H1 (cell line): ENCODE results near the gene BCL2. TPM values are rescaled to one million over a fixed set of nuclear protein-coding genes. Genes with fewer than 3 reads are reported as not detected.

ENCODE experiments used
- CTCF ChIA-PET: fragments of 300-600 bp; sonication (Branson Sonifier 250); formaldehyde crosslinking; loops from one replicate; lab custom pipeline; 2021; ENCODE audit not compliant: partially characterized antibody; lab: Charles Lee
- POLR2A ChIA-PET: fragments of 300-600 bp; sonication (Branson Sonifier 250); formaldehyde crosslinking; loops from one replicate; lab custom pipeline; 2021; ENCODE audit warnings: inconsistent platforms; ENCODE audit not compliant: partially characterized antibody; lab: Charles Lee
- DNase-seq, 2 experiments: peaks; one replicate each; pipeline versions ENCODE4 v3.0.0 to v3.0.0-alpha.2; 2010 to 2022; ENCODE audit warnings: low spot score in 2 of 2, low read depth in 1 of 2, mixed read lengths in 1 of 2
- FAIRE-seq: peaks from 2 replicates; lab custom pipeline; 2011; peaks lifted over from hg19 to GRCh38; lab: Jason Lieb, UNC
- H2AFZ ChIP-seq: 2 replicates; pipeline ENCODE4 v1.8.1; 2012; ENCODE audit warnings: low read length, inconsistent platforms
- H2AK5ac ChIP-seq: 2 replicates; pipeline ENCODE4 v1.6.1; 2013; ENCODE audit warnings: low read depth, low read length
- H2BK120ac ChIP-seq: replicated peaks from 2 replicates; pipeline ENCODE3; 2013; ENCODE audit warnings: low read depth, low read length, inconsistent platforms
- H2BK12ac ChIP-seq: 2 replicates; pipeline ENCODE4 v1.6.1; 2013; ENCODE audit warnings: low read depth, low read length
- H2BK15ac ChIP-seq: 2 replicates; pipeline ENCODE4 v1.6.1; 2013; ENCODE audit warnings: low read length
- H2BK20ac ChIP-seq: 2 replicates; pipeline ENCODE4 v1.6.1; 2013; ENCODE audit warnings: low read length
- H2BK5ac ChIP-seq: 2 replicates; pipeline ENCODE4 v1.6.1; 2013; ENCODE audit warnings: low read depth, low read length
- H3K14ac ChIP-seq: 2 replicates; pipeline ENCODE4 v1.6.1; 2013; ENCODE audit warnings: inconsistent platforms; ENCODE audit not compliant: insufficient read length
- H3K18ac ChIP-seq: 2 replicates; pipeline ENCODE4 v1.6.1; 2013; ENCODE audit warnings: low read length; ENCODE audit errors: extremely low read depth
- H3K23ac ChIP-seq: 2 replicates; pipeline ENCODE4 v1.6.1; 2013; ENCODE audit warnings: inconsistent platforms; ENCODE audit not compliant: insufficient read length
- H3K23me2 ChIP-seq: 2 replicates; pipeline ENCODE4 v1.6.1; 2013; ENCODE audit warnings: low read depth, low read length
- H3K27ac ChIP-seq: 2 replicates; pipeline ENCODE4 v1.6.1; 2011; ENCODE audit warnings: low read depth, low read length, inconsistent platforms
- H3K27me3 ChIP-seq, 4 experiments: replicated peaks in 1 of 4; 1 replicate in 1 of 4; 2 replicates in 3 of 4; pipeline versions ENCODE4 v1.6.1 to v1.8.1; 2011 to 2013; ENCODE audit warnings: low read length in 3 of 4, mild to moderate bottlenecking in 3 of 4, inconsistent platforms in 2 of 4, mixed read lengths in 2 of 4, moderate library complexity in 1 of 4; ENCODE audit not compliant: control insufficient read depth in 3 of 4, insufficient read depth in 3 of 4; ENCODE audit errors: extremely low read depth in 1 of 4
- H3K36me3 ChIP-seq, 4 experiments: 2 replicates each; pipeline versions ENCODE4 v1.6.1 to v1.8.1; 2011 to 2013; ENCODE audit warnings: mild to moderate bottlenecking in 4 of 4, low read length in 3 of 4, moderate library complexity in 2 of 4, control low read depth in 1 of 4, inconsistent platforms in 1 of 4; ENCODE audit not compliant: insufficient read depth in 4 of 4, control insufficient read depth in 2 of 4
- H3K4ac ChIP-seq: replicated peaks from 2 replicates; pipeline ENCODE3; 2013; ENCODE audit warnings: low read length, low read depth, mixed read lengths, inconsistent platforms; ENCODE audit not compliant: insufficient read length
- H3K4me1 ChIP-seq, 4 experiments: replicated peaks in 1 of 4; 1 replicate in 1 of 4; 2 replicates in 3 of 4; pipeline versions ENCODE4 v1.6.1 to v1.8.1; 2011 to 2013; ENCODE audit warnings: low read length in 3 of 4, inconsistent platforms in 2 of 4, mixed read lengths in 1 of 4; ENCODE audit not compliant: insufficient read depth in 4 of 4, control insufficient read depth in 3 of 4
- H3K4me2 ChIP-seq, 2 experiments: 2 replicates each; pipeline versions ENCODE4 v1.6.1 to v1.8.1; 2011 to 2013; ENCODE audit warnings: low read depth in 2 of 2, low read length in 2 of 2, control low read depth in 1 of 2, inconsistent platforms in 1 of 2, mild to moderate bottlenecking in 1 of 2; ENCODE audit not compliant: insufficient read depth in 1 of 2
- H3K4me3 ChIP-seq, 4 experiments: fragments of 200-600, 300-600 bp in 1 of 4; sonication (generic), shearing (Covaris generic), sonication (Bioruptor Twin) in 1 of 4; 2 replicates each; pipeline versions ENCODE4 v1.5.1 to v1.8.1; 2011 to 2016; ENCODE audit warnings: low read length in 4 of 4, low read depth in 3 of 4, control low read depth in 2 of 4, inconsistent platforms in 2 of 4, mild to moderate bottlenecking in 2 of 4, mixed read lengths in 1 of 4, moderate library complexity in 1 of 4; ENCODE audit not compliant: insufficient read depth in 2 of 4; ENCODE audit errors: extremely low read depth in 1 of 4
- H3K56ac ChIP-seq: replicated peaks from 2 replicates; pipeline ENCODE3; 2013; ENCODE audit warnings: low read depth, mild to moderate bottlenecking, mixed read lengths, low read length, inconsistent platforms; ENCODE audit not compliant: insufficient read length
- H3K79me1 ChIP-seq: 2 replicates; pipeline ENCODE4 v1.6.1; 2013; ENCODE audit warnings: low read depth, low read length, control low read depth
- H3K79me2 ChIP-seq, 2 experiments: 2 replicates each; pipeline versions ENCODE4 v1.6.1 to v1.8.1; 2012 to 2013; ENCODE audit warnings: low read length in 2 of 2, mild to moderate bottlenecking in 2 of 2, inconsistent platforms in 1 of 2; ENCODE audit not compliant: insufficient read depth in 2 of 2, control insufficient read depth in 1 of 2
- H3K9ac ChIP-seq, 4 experiments: replicated peaks in 1 of 4; 1 replicate in 1 of 4; 2 replicates in 3 of 4; pipeline versions ENCODE4 v1.6.1 to v1.8.1; 2011 to 2013; ENCODE audit warnings: low read depth in 3 of 4, low read length in 3 of 4, control low read depth in 2 of 4, mild to moderate bottlenecking in 2 of 4, moderate library complexity in 2 of 4, inconsistent platforms in 1 of 4; ENCODE audit errors: extremely low read depth in 1 of 4
- H3K9me3 ChIP-seq, 2 experiments: 2 replicates each; pipeline versions ENCODE4 v1.6.1 to v1.8.1; 2012 to 2013; ENCODE audit warnings: mild to moderate bottlenecking in 2 of 2, moderate library complexity in 2 of 2, control low read depth in 1 of 2, inconsistent platforms in 1 of 2, low read depth in 1 of 2, low read length in 1 of 2, mixed read lengths in 1 of 2; ENCODE audit not compliant: insufficient read depth in 2 of 2
- H4K20me1 ChIP-seq, 2 experiments: replicated peaks in 1 of 2; 2 replicates each; pipeline versions ENCODE3 to v1.8.1; 2011 to 2013; ENCODE audit warnings: inconsistent platforms in 2 of 2, low read length in 2 of 2, mild to moderate bottlenecking in 1 of 2; ENCODE audit not compliant: insufficient read depth in 2 of 2, control insufficient read depth in 1 of 2
- H4K5ac ChIP-seq: 2 replicates; pipeline ENCODE4 v1.6.1; 2013; ENCODE audit warnings: low read length, low read depth, mixed read lengths, inconsistent platforms; ENCODE audit not compliant: insufficient read length
- H4K8ac ChIP-seq: 2 replicates; pipeline ENCODE4 v1.8.0; 2013; ENCODE audit warnings: mild to moderate bottlenecking, moderate library complexity, low read length, inconsistent platforms; ENCODE audit not compliant: insufficient read depth; ENCODE audit errors: extremely low read depth
- H4K91ac ChIP-seq: replicated peaks from 2 replicates; pipeline ENCODE3; 2013; ENCODE audit warnings: low read length, mixed read lengths, inconsistent platforms; ENCODE audit not compliant: insufficient read length
- ATF2 ChIP-seq: IDR thresholded peaks from 2 replicates; pipeline ENCODE4 v1.6.1; 2012; ENCODE audit warnings: low read length, inconsistent platforms
- CHD2 ChIP-seq: IDR thresholded peaks from 2 replicates; pipeline ENCODE4 v1.6.1; 2012; ENCODE audit warnings: low read length, improper control_type of control experiment
- CREB1 ChIP-seq: IDR thresholded peaks from 2 replicates; pipeline ENCODE4 v1.6.1; 2012; ENCODE audit warnings: inconsistent platforms
- CTBP2 ChIP-seq: IDR thresholded peaks from 2 replicates; pipeline ENCODE4 v1.7.0; 2011; ENCODE audit warnings: borderline replicate concordance, mild to moderate bottlenecking, moderate library complexity, mixed read lengths, low read length; ENCODE audit not compliant: insufficient read depth, insufficient read length
- EGR1 ChIP-seq: IDR thresholded peaks from 2 replicates; pipeline ENCODE4 v1.6.1; 2011; ENCODE audit warnings: low read depth, low read length, borderline replicate concordance
- JUND ChIP-seq: IDR thresholded peaks from 2 replicates; pipeline ENCODE4 v1.6.1; 2011; ENCODE audit warnings: mild to moderate bottlenecking, improper control_type of control experiment, low read length
- PHF8 ChIP-seq: fragments of 200-600 bp; sonication (generic); conservative IDR thresholded peaks from 2 replicates; pipeline ENCODE4 v1.7.1; 2012; ENCODE audit warnings: low read depth, mild to moderate bottlenecking, inconsistent platforms, low read length, moderate library complexity
- POU5F1 ChIP-seq: IDR thresholded peaks from 2 replicates; pipeline ENCODE4 v1.6.1; 2011; ENCODE audit warnings: low read depth, mild to moderate bottlenecking, low read length, moderate library complexity
- ZNF274 ChIP-seq: IDR thresholded peaks from 2 replicates; pipeline ENCODE4 v1.7.0; 2012; ENCODE audit warnings: low read length, borderline replicate concordance; ENCODE audit errors: extremely low read depth
- WGBS, 2 experiments: shearing (Covaris generic) in 1 of 2; methylation state at CpG; one replicate each; pipeline versions ENCODE4 v1.1.6 to v1.1.7; 2013 to 2015; ENCODE audit warnings: low lambda C conversion rate in 2 of 2, mixed read lengths in 2 of 2, inconsistent platforms in 1 of 2, low coverage in 1 of 2, missing lambda C conversion rate in 1 of 2; ENCODE audit not compliant: insufficient replicate concordance in 2 of 2, insufficient coverage in 1 of 2, insufficient read length in 1 of 2; ENCODE audit errors: extremely low coverage in 1 of 2, missing lambda C conversion rate in 1 of 2; 5-methylcytosine and 5-hydroxymethylcytosine counted together
- polyA plus RNA-seq, 7 experiments: library from polyadenylated mRNA; depleted of rRNA in 3 of 7; stranded (reverse) in 5 of 7; unstranded in 2 of 7; fragments of >200 nt in 5 of 7; fragments of 200-250 nt in 2 of 7; gene quantifications; 1 replicate in 5 of 7; 2 replicates in 1 of 7; 4 replicates in 1 of 7; pipeline versions ENCODE4 v1.2.1 to v1.2.3, GENCODE V29; 2011 to 2013; ENCODE audit warnings: missing spikeins in 2 of 7, mixed read lengths in 2 of 7
- total RNA-seq: library from RNA; stranded (reverse); fragmentation: NEBNext Ultra II Directional; extraction: Animal tissue kit (Norgen Biotek cat#: 25700); gene quantifications from 2 replicates; pipeline ENCODE4 v1.2.1, GENCODE V29; 2021

Gene BCL2
- total and polyA plus RNA-seq, 2 of the 8 experiments (the other 6 are each of a cell fraction or from before 2014, with no cell fraction given): 0.59 to 4.5 TPM

DNA sequence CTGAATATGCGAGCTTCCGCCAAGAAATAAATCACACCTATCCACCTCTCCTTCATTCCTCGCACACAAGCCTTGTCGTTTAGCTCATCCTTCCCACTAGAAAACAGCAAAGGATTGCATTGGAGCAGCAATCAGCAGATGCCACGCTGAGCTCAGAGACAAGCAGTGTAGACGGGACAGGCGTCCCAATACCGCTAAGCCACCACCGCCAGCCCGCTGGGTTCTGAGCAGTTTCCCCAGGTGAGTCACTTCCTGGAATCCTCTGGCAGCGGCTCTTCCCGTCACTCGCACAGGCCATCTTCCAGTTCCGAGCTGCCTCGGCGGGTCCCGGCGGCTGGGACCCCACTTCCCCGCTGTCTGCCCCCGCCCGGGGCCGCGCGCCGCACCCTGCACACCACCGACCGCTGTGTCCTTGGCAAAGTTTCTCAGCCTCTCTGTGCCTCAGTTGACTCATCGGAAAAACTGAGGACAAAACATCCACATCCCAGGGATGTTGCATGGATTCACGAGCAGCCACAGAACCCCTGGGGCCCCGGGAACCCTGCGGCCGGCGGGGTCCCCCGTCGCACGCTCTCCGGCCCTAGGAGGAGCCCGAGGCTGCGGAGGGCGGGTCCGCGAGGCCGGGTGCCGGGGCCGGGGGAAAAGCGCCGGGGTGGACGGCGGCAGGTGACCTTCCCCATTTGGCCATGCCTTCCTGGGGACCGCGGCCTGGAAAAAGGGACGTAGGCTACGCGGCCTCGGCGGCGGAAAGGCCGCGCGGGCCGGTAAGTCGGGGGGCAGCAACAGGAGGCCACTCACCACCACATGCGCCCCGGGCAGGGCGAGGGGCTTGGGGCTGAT, 46.9 kb upstream of the BCL2 start:
- Histone ChIP-seq H2AFZ (peak overlapping the region; percentile 50; the same call in 1 of the 2 replicates), H3K4ac (no peak overlapping the region), H2AK5ac (no peak overlapping the region), H3K79me1 (no peaks in the 10 kb centered on the region), H2BK12ac (no peak overlapping the region), H3K56ac (no peak overlapping the region), H4K20me1 (peaks cover 0 to 5% of the 10 kb centered on the region in 2 experiments), H3K27ac (peak overlapping the region; percentile 57; the same call in 1 of the 2 replicates), H3K79me2 (peaks cover 0 to 28% of the 10 kb centered on the region in 2 experiments; a peak in 3 of 4 replicates), H3K27me3 (no peaks in the 10 kb centered on the region), H2BK5ac (no peak overlapping the region; the same call in 1 of the 2 replicates), H3K4me2 (peak overlapping the region; percentile 66 to 94), H2BK20ac (no peak overlapping the region), H3K4me3 (peak overlapping the region; percentile 83 to 93 (median 86)), H4K5ac (no peak overlapping the region), H3K4me1 (peaks cover 0 to 2% (median 0%) of the 10 kb centered on the region in 4 experiments; a peak in 2 of 7 replicates), H2BK15ac (no peak overlapping the region), H3K18ac (no peak overlapping the region), H3K23ac (no peak overlapping the region), H3K23me2 (peaks cover 4% of the 10 kb centered on the region), H3K36me3 (peaks cover 0 to 11% (median 5%) of the 10 kb centered on the region in 4 experiments; a peak in 5 of 8 replicates), H3K9ac (peak overlapping the region; percentile 61 to 94 (median 70)), H4K8ac (peak overlapping the region; percentile 31; the same call in 1 of the 2 replicates), H4K91ac (no peak overlapping the region), H2BK120ac (no peak overlapping the region), H3K9me3 (peaks cover 5 to 8% of the 10 kb centered on the region in 2 experiments), H3K14ac (no peak overlapping the region)
- DNase-seq (peak; percentile 34 to 58), FAIRE-seq (no peak)
- POLR2A ChIA-PET: interaction anchor here (0.6 to 3.4 kb wide), 12 partner anchors 9 to 827 kb away, joined by 3 to 21 read pairs (median 3); partner anchors contain the start of gene VPS4B
- WGBS, 2 experiments: 2% methylated on average over 39 of the region's 65 CpGs; no CpG with 5 or more reads in 1 of the 2 experiments
- CTCF ChIA-PET: interaction anchor here (0.8 to 1.8 kb wide), 6 partner anchors 12 to 144 kb away, joined by 3 to 7 read pairs (median 5); no protein-coding TSS in a partner anchor
- TF ChIP-seq ATF2 (no peak), CTBP2 (no peak), JUND (peak; percentile 88), ZNF274 (no peak), PHF8 (no peak; the same call in 1 of the 2 replicates), CREB1 (no peak), CHD2 (no peak), EGR1 (no peak), POU5F1 (no peak)
